DOHH2 (cell line): ENCODE results near the gene PBRM1.

Experiments
- EZH2phosphoT487 ChIP-seq: fragments of 200-600 bp; sonication (generic); IDR thresholded peaks from 2 replicates; pipeline ENCODE4 v1.6.1; 2017; ENCODE audit warnings: borderline replicate concordance, mild to moderate bottlenecking, antibody characterized with exemption, low read length, moderate library complexity, mixed read lengths
- TF ChIP-seq, protein P1 (sequence below): fragments of 200-600 bp; sonication (generic); IDR thresholded peaks from one replicate; pipeline ENCODE4 v1.5.1; 2014; ENCODE audit warnings: antibody characterized with exemption, mild to moderate bottlenecking, low read depth, low read length; ENCODE audit not compliant: poor library complexity, severe bottlenecking

DNA sequence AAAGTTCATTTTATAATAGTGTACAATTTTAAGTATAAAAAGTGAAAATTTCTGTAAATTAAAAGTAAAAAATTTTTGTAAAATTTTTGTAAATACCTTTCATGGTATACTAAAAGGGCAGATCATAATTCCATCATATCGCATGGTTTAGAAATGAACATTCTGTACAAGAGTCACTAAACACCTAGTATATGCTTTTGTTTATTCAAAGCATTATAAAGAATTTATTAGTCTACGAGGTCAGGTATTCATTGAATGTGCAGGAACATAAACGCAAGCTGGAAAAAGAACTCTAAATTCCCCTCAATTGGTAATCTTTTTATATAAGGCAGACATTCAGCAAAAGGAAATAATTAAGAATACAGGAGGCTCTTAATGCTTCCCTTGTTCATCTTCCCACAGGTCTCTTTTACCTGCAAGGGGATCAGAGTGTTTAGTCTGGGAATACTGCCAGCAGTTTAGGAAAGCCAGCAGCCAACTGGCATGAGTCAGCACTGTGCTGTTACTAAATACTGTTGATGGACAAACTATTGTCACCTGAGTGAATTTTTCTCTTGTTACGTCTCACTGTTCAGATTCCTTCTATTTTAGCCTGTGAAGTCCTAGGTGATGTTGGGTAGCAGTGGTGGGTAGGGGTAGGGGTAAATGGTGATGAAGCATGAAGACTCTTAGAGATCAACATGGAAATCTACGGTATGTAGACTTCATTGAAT, 79.2 kb downstream of the PBRM1 start:
- TF ChIP-seq, protein P1, sequence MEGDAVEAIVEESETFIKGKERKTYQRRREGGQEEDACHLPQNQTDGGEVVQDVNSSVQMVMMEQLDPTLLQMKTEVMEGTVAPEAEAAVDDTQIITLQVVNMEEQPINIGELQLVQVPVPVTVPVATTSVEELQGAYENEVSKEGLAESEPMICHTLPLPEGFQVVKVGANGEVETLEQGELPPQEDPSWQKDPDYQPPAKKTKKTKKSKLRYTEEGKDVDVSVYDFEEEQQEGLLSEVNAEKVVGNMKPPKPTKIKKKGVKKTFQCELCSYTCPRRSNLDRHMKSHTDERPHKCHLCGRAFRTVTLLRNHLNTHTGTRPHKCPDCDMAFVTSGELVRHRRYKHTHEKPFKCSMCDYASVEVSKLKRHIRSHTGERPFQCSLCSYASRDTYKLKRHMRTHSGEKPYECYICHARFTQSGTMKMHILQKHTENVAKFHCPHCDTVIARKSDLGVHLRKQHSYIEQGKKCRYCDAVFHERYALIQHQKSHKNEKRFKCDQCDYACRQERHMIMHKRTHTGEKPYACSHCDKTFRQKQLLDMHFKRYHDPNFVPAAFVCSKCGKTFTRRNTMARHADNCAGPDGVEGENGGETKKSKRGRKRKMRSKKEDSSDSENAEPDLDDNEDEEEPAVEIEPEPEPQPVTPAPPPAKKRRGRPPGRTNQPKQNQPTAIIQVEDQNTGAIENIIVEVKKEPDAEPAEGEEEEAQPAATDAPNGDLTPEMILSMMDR = no peak
- no peak for TF ChIP-seq EZH2phosphoT487
